ENCODE measurements around the gene DSTYK.

DSTYK gene

GRCh38 chr1:205142102-205142469 is 69.4 kb downstream of the DSTYK start:
- Histone ChIP-seq H3K9me3 (ENCODE audit: severe bottlenecking) (no peaks in the 10 kb centered on the region), H3K27ac (ENCODE audit: poor library complexity, severe bottlenecking) (no peak overlapping the region), H3K27me3 (ENCODE audit: insufficient read depth, poor library complexity, severe bottlenecking) (no peaks in the 10 kb centered on the region), H3K4me3 (ENCODE audit: severe bottlenecking) (no peak overlapping the region), H3K4me1 (ENCODE audit: insufficient read depth, poor library complexity, severe bottlenecking) (no peaks in the 10 kb centered on the region), H3K36me3 (ENCODE audit: low read depth) (no peaks in the 10 kb centered on the region)
- DNase-seq (ENCODE audit: low spot score): no peak
- ATAC-seq (ENCODE audit: low read depth): no peak
- no peak for TF ChIP-seq CTCF (IDR thresholded peaks at IDR 0.05; ENCODE audit: poor library complexity, severe bottlenecking)

GRCh38 chr1:205141236-205142101 is 70.0 kb downstream of the DSTYK start:
- Histone ChIP-seq H3K4me1 (ENCODE audit: insufficient read depth, poor library complexity, severe bottlenecking) (no peaks in the 10 kb centered on the region), H3K9me3 (ENCODE audit: severe bottlenecking) (no peaks in the 10 kb centered on the region), H3K27ac (ENCODE audit: poor library complexity, severe bottlenecking) (no peak overlapping the region), H3K4me3 (ENCODE audit: severe bottlenecking) (no peak overlapping the region), H3K27me3 (ENCODE audit: insufficient read depth, poor library complexity, severe bottlenecking) (no peaks in the 10 kb centered on the region), H3K36me3 (ENCODE audit: low read depth) (no peaks in the 10 kb centered on the region)
- ATAC-seq (ENCODE audit: low read depth) (peak; percentile 78), DNase-seq (ENCODE audit: low spot score) (no peak)
- TF ChIP-seq CTCF (IDR thresholded peaks at IDR 0.05; ENCODE audit: poor library complexity, severe bottlenecking): peak; percentile 88

GRCh38 chr1:205140113-205140512 is 71.4 kb downstream of the DSTYK start:
- H3K27ac ChIP-seq (ENCODE audit: poor library complexity, severe bottlenecking): no peak overlapping the region
- no peak for TF ChIP-seq CTCF (IDR thresholded peaks at IDR 0.05; ENCODE audit: poor library complexity, severe bottlenecking)
- no peaks in the 10 kb centered on the region for H3K27me3 ChIP-seq (ENCODE audit: insufficient read depth, poor library complexity, severe bottlenecking)
- no peaks in the 10 kb centered on the region for H3K9me3 ChIP-seq (ENCODE audit: severe bottlenecking)
- H3K4me1 ChIP-seq (ENCODE audit: insufficient read depth, poor library complexity, severe bottlenecking): no peaks in the 10 kb centered on the region
- no peak overlapping the region for H3K4me3 ChIP-seq (ENCODE audit: severe bottlenecking)
- no peaks in the 10 kb centered on the region for H3K36me3 ChIP-seq (ENCODE audit: low read depth)
- ATAC-seq (ENCODE audit: low read depth) (no peak), DNase-seq (ENCODE audit: low spot score) (no peak)

GRCh38 chr1:205137901-205138300 is 73.6 kb downstream of the DSTYK start:
- H3K4me1 ChIP-seq (ENCODE audit: insufficient read depth, poor library complexity, severe bottlenecking): no peaks in the 10 kb centered on the region
- no peaks in the 10 kb centered on the region for H3K36me3 ChIP-seq (ENCODE audit: low read depth)
- no peak for DNase-seq (ENCODE audit: low spot score)
- no peak for TF ChIP-seq CTCF (IDR thresholded peaks at IDR 0.05; ENCODE audit: poor library complexity, severe bottlenecking)
- no peaks in the 10 kb centered on the region for H3K9me3 ChIP-seq (ENCODE audit: severe bottlenecking)
- H3K27ac ChIP-seq (ENCODE audit: poor library complexity, severe bottlenecking): no peak overlapping the region
- no peak overlapping the region for H3K4me3 ChIP-seq (ENCODE audit: severe bottlenecking)
- no peaks in the 10 kb centered on the region for H3K27me3 ChIP-seq (ENCODE audit: insufficient read depth, poor library complexity, severe bottlenecking)
- ATAC-seq (ENCODE audit: low read depth): no peak

GRCh38 chr1:205133287-205133686 is 78.2 kb downstream of the DSTYK start:
- DNase-seq (ENCODE audit: low spot score) (no peak), ATAC-seq (ENCODE audit: low read depth) (no peak)
- no peak for TF ChIP-seq CTCF (IDR thresholded peaks at IDR 0.05; ENCODE audit: poor library complexity, severe bottlenecking)
- Histone ChIP-seq H3K4me1 (ENCODE audit: insufficient read depth, poor library complexity, severe bottlenecking) (no peaks in the 10 kb centered on the region), H3K4me3 (ENCODE audit: severe bottlenecking) (no peak overlapping the region), H3K27ac (ENCODE audit: poor library complexity, severe bottlenecking) (no peak overlapping the region), H3K27me3 (ENCODE audit: insufficient read depth, poor library complexity, severe bottlenecking) (no peaks in the 10 kb centered on the region), H3K36me3 (ENCODE audit: low read depth) (no peaks in the 10 kb centered on the region), H3K9me3 (ENCODE audit: severe bottlenecking) (no peaks in the 10 kb centered on the region)

Measured in RWPE2 (cell line).